Upper lobe of left lung (tissue), 4 donors: ENCODE results near the gene INPP5D.

Experiments used
- CTCF ChIP-seq, 6 experiments: fragments of 450-650 bp in 4 of 6; fragments of 200-600 bp in 2 of 6; sonication (generic) in 2 of 6; IDR thresholded peaks; one replicate each; pipeline ENCODE4 v1.5.1; 2016 to 2019; ENCODE audit warnings: antibody characterized with exemption in 6 of 6
- POLR2A ChIP-seq, 4 donors: fragments of 450-650 bp; IDR thresholded peaks; one replicate each; pipeline ENCODE4 v1.5.1; 2016 to 2017; ENCODE audit warnings: antibody characterized with exemption in 4 of 4, mild to moderate bottlenecking in 2 of 4
- POLR2AphosphoS5 ChIP-seq, 2 donors: sonication (generic); formaldehyde crosslinking; IDR thresholded peaks; one replicate each; pipeline ENCODE4 v1.5.1; 2017; ENCODE audit warnings: antibody characterized with exemption in 2 of 2

GRCh38 chr2:233091595-233092375 lies 31.6 kb downstream of the INPP5D start:
- no peak for TF ChIP-seq CTCF (IDR thresholded peaks at IDR 0.05)
- TF ChIP-seq POLR2AphosphoS5 (IDR thresholded peaks at IDR 0.05) = no peak
- TF ChIP-seq POLR2A (IDR thresholded peaks at IDR 0.05) = no peak
